ENCODE measurements around the gene POLG. TPM values are rescaled to one million over a fixed set of nuclear protein-coding genes. Genes with fewer than 3 reads are reported as not detected.

The POLG gene
- polyA plus RNA-seq, 1 of the 3 experiments (the other 2 are of a cell fraction): 24.9 TPM

DNA sequence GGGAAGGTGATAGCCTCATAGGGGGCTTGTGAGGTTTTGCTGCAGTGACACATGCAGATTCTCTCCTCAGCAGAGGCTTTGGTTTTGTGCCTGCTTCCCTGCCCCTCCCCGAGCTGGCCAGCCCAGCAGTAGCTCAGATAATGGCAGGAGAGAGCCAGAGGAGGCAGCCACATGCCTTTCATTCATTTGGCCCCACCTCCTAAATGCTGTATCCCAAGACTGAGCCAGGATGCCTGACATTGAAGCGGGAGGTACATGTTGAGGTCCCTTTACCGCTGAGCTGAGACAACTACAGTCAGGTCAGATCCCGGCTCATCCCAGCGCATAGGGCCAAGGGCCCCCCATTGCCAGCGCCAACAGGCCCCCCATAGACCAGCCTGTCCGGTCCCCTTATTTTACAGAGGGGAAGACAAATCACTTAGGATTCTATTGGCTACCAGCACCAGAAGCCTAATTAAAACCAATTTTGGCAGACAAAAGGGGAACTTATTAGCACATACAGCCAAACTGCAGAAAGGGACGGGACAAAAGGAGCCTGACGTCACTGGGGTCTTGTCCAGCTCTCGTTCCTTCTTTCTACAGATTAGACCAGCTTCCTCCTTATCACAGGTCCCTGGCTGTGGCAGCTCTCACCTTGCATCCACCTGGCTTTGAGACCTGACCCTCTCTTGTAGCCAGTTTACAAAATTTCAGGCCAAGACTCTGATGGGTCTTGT, 12.1 kb upstream of the POLG start:
- Histone ChIP-seq H3K9me3 (no peaks in the 10 kb centered on the region), H3K27ac (ENCODE audit: low read depth in 2 of 2, low read length in 1 of 2) (no peak overlapping the region), H3K27me3 (ENCODE audit: insufficient read depth) (no peaks in the 10 kb centered on the region), H3K36me3 (replicated peaks in 1 of 2; ENCODE audit: control insufficient read depth in 1 of 2, insufficient read depth in 2 of 2, low read length in 1 of 2) (no peaks in the 10 kb centered on the region), H2AFZ (ENCODE audit: low read depth) (no peak overlapping the region), H3K4me1 (ENCODE audit: control insufficient read depth in 1 of 2, insufficient read depth in 2 of 2, low read depth in 1 of 2, low read length in 1 of 2) (no peaks in the 10 kb centered on the region; a peak in 1 of 4 replicates), H3F3A (replicated peaks; ENCODE audit: insufficient read depth) (no peaks in the 10 kb centered on the region), H3K4me2 (no peak overlapping the region), H3K4me3 (ENCODE audit: low read depth in 2 of 2, low read length in 1 of 2) (no peak overlapping the region), H3K9me2 (no peaks in the 10 kb centered on the region), H3K9ac (no peak overlapping the region), H3K79me2 (ENCODE audit: insufficient read depth) (no peaks in the 10 kb centered on the region), H4K20me1 (ENCODE audit: insufficient read depth) (no peaks in the 10 kb centered on the region)
- 83% methylated on average over 9 of the region's 10 CpGs for WGBS (ENCODE audit: low lambda C conversion rate)
- no peak for TF ChIP-seq FOSL2 (IDR thresholded peaks at IDR 0.05; ENCODE audit: borderline replicate concordance, low read depth)
- TF ChIP-seq GATA2 (CRISPR knock-in tag; IDR thresholded peaks at IDR 0.05): no peak
- TF ChIP-seq, protein P1, sequence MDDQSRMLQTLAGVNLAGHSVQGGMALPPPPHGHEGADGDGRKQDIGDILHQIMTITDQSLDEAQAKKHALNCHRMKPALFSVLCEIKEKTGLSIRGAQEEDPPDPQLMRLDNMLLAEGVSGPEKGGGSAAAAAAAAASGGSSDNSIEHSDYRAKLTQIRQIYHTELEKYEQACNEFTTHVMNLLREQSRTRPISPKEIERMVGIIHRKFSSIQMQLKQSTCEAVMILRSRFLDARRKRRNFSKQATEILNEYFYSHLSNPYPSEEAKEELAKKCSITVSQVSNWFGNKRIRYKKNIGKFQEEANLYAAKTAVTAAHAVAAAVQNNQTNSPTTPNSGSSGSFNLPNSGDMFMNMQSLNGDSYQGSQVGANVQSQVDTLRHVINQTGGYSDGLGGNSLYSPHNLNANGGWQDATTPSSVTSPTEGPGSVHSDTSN (IDR thresholded peaks at IDR 0.05): no peak
- TF ChIP-seq, protein P2, sequence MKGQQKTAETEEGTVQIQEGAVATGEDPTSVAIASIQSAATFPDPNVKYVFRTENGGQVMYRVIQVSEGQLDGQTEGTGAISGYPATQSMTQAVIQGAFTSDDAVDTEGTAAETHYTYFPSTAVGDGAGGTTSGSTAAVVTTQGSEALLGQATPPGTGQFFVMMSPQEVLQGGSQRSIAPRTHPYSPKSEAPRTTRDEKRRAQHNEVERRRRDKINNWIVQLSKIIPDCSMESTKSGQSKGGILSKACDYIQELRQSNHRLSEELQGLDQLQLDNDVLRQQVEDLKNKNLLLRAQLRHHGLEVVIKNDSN (IDR thresholded peaks at IDR 0.05; ENCODE audit: borderline replicate concordance, low read depth): no peak
- no peak for TF ChIP-seq RFX5 (IDR thresholded peaks at IDR 0.05; ENCODE audit: low read length)
- no peak for TF ChIP-seq CHD2 (IDR thresholded peaks at IDR 0.05; ENCODE audit: low read length, partially characterized antibody)
- DNase-seq: no peak
- POLR2A ChIA-PET: no interaction called here
- CTCF ChIA-PET: interaction anchor here (0.8 to 23.0 kb wide), 5 partner anchors 11 to 95 kb away, joined by 3 to 446 read pairs (median 4); no protein-coding TSS in a partner anchor

GRCh38 chr15:89345248-89345647, 10.6 kb upstream of the POLG start:
- no peaks in the 10 kb centered on the region for H3K79me2 ChIP-seq (ENCODE audit: insufficient read depth)
- no peak for DNase-seq
- no peak overlapping the region for H3K9ac ChIP-seq
- WGBS (ENCODE audit: low lambda C conversion rate): 56% methylated on average over 4 of the region's 4 CpGs
- no peaks in the 10 kb centered on the region for H3K27me3 ChIP-seq (ENCODE audit: insufficient read depth)
- H3K4me3 ChIP-seq (ENCODE audit: low read depth in 2 of 2, low read length in 1 of 2): no peak overlapping the region
- H3K9me2 ChIP-seq: no peaks in the 10 kb centered on the region
- ChIA-PET POLR2A (no interaction called here), CTCF (interaction anchor here (1.2 to 23.0 kb wide), 6 partner anchors 8 to 210 kb away, joined by 3 to 446 read pairs (median 4); no protein-coding TSS in a partner anchor)
- no peak overlapping the region for H2AFZ ChIP-seq (ENCODE audit: low read depth)
- no peaks in the 10 kb centered on the region; a peak in 1 of 4 replicates for H3K4me1 ChIP-seq (ENCODE audit: control insufficient read depth in 1 of 2, insufficient read depth in 2 of 2, low read depth in 1 of 2, low read length in 1 of 2)
- H3K36me3 ChIP-seq (replicated peaks in 1 of 2; ENCODE audit: control insufficient read depth in 1 of 2, insufficient read depth in 2 of 2, low read length in 1 of 2): no peaks in the 10 kb centered on the region
- no peaks in the 10 kb centered on the region for H4K20me1 ChIP-seq (ENCODE audit: insufficient read depth)
- H3F3A ChIP-seq (replicated peaks; ENCODE audit: insufficient read depth): no peaks in the 10 kb centered on the region
- H3K27ac ChIP-seq (ENCODE audit: low read depth in 2 of 2, low read length in 1 of 2): no peak overlapping the region
- H3K4me2 ChIP-seq: no peak overlapping the region
- H3K9me3 ChIP-seq: no peaks in the 10 kb centered on the region
- no peak for TF ChIP-seq POLR2AphosphoS5 (IDR thresholded peaks at IDR 0.05; ENCODE audit: low read depth, low read length)
- TF ChIP-seq EP300 (IDR thresholded peaks at IDR 0.05; ENCODE audit: borderline replicate concordance in 1 of 2, low read depth in 1 of 2, low read length in 1 of 2): no peak
- TF ChIP-seq, protein P2 (IDR thresholded peaks at IDR 0.05; ENCODE audit: borderline replicate concordance, low read depth): no peak
- no peak for TF ChIP-seq GABPA (IDR thresholded peaks at IDR 0.05; ENCODE audit: low read depth)
- TF ChIP-seq MEF2A (IDR thresholded peaks at IDR 0.05; ENCODE audit: borderline replicate concordance, low read depth): no peak
- no peak for TF ChIP-seq EZH2phosphoT487 (IDR thresholded peaks at IDR 0.05; ENCODE audit: borderline replicate concordance, low read depth)
- TF ChIP-seq, protein P3, sequence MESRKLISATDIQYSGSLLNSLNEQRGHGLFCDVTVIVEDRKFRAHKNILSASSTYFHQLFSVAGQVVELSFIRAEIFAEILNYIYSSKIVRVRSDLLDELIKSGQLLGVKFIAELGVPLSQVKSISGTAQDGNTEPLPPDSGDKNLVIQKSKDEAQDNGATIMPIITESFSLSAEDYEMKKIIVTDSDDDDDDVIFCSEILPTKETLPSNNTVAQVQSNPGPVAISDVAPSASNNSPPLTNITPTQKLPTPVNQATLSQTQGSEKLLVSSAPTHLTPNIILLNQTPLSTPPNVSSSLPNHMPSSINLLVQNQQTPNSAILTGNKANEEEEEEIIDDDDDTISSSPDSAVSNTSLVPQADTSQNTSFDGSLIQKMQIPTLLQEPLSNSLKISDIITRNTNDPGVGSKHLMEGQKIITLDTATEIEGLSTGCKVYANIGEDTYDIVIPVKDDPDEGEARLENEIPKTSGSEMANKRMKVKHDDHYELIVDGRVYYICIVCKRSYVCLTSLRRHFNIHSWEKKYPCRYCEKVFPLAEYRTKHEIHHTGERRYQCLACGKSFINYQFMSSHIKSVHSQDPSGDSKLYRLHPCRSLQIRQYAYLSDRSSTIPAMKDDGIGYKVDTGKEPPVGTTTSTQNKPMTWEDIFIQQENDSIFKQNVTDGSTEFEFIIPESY (IDR thresholded peaks at IDR 0.05; ENCODE audit: borderline replicate concordance, low read depth): no peak
- TF ChIP-seq, protein P4, sequence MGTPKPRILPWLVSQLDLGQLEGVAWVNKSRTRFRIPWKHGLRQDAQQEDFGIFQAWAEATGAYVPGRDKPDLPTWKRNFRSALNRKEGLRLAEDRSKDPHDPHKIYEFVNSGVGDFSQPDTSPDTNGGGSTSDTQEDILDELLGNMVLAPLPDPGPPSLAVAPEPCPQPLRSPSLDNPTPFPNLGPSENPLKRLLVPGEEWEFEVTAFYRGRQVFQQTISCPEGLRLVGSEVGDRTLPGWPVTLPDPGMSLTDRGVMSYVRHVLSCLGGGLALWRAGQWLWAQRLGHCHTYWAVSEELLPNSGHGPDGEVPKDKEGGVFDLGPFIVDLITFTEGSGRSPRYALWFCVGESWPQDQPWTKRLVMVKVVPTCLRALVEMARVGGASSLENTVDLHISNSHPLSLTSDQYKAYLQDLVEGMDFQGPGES (IDR thresholded peaks at IDR 0.05; ENCODE audit: low read depth, low read length): no peak
- TF ChIP-seq NRF1 (IDR thresholded peaks at IDR 0.05; ENCODE audit: low read depth, low read length): no peak
- no peak for TF ChIP-seq FOXM1 (IDR thresholded peaks at IDR 0.05; ENCODE audit: low read depth)
- no peak for TF ChIP-seq FOXJ3 (CRISPR knock-in tag; IDR thresholded peaks at IDR 0.05)
- no peak for TF ChIP-seq TEAD4 (IDR thresholded peaks at IDR 0.05; ENCODE audit: borderline replicate concordance, insufficient read depth)
- TF ChIP-seq YY1 (IDR thresholded peaks at IDR 0.05; ENCODE audit: low read depth): no peak
- no peak for TF ChIP-seq MXI1 (IDR thresholded peaks at IDR 0.05; ENCODE audit: low read depth, low read length)
- no peak for TF ChIP-seq TCF12 (IDR thresholded peaks at IDR 0.05)

Data from SK-N-SH (cell line).